ENCODE data around the gene ZSCAN22. TPM values are rescaled to one million over a fixed set of nuclear protein-coding genes. Genes with fewer than 3 reads are reported as not detected.

ZSCAN22 gene
- 3.2 TPM for total RNA-seq (ENCODE audit: unreplicated experiment)
- long read RNA-seq, partial matches to known transcripts: 1 of 3 reads
- long read RNA-seq, other reads (novel, unspliced or antisense): 2 of 3 reads

GRCh38 chr19:58326914-58327726 lies at the start of gene ZSCAN22:
Gene ZSCAN22 (plus strand): TSS chr19:58326994. CDS start chr19:58334803, 7,809 bp downstream.
- H3K27ac Mint-ChIP-seq (ENCODE audit: unreplicated experiment): no peak within 1 kb of the TSS

GRCh38 chr19:58277197-58277596 lies 49.6 kb upstream of the ZSCAN22 start:
- no peak for TF ChIP-seq CTCF (IDR thresholded peaks at IDR 0.05; ENCODE audit: unreplicated experiment)
- H3K4me3 Mint-ChIP-seq (ENCODE audit: unreplicated experiment): peak overlapping the region; percentile 76
- peaks cover 11% of the 10 kb centered on the region for H3K27me3 Mint-ChIP-seq (ENCODE audit: unreplicated experiment)
- peaks cover 26% of the 10 kb centered on the region for H3K36me3 Mint-ChIP-seq (ENCODE audit: low read depth, unreplicated experiment)
- no peak for DNase-seq (ENCODE audit: low spot score)
- H3K9me3 Mint-ChIP-seq (ENCODE audit: unreplicated experiment): no peaks in the 10 kb centered on the region
- peaks cover 14% of the 10 kb centered on the region for H3K4me1 Mint-ChIP-seq (ENCODE audit: unreplicated experiment)
- H3K27ac Mint-ChIP-seq (ENCODE audit: unreplicated experiment): peak overlapping the region; percentile 36

More at GRCh38 chr19:58326914-58327726, at the start of gene ZSCAN22:
- H3K4me1 Mint-ChIP-seq (ENCODE audit: unreplicated experiment): peaks cover 7% of the 10 kb centered on the region
- H3K9me3 Mint-ChIP-seq (ENCODE audit: unreplicated experiment): no peaks in the 10 kb centered on the region
- DNase-seq (ENCODE audit: low spot score): peak; percentile 90
- no peak for TF ChIP-seq CTCF (IDR thresholded peaks at IDR 0.05; ENCODE audit: unreplicated experiment)
- H3K27me3 Mint-ChIP-seq (ENCODE audit: unreplicated experiment): peaks cover 5% of the 10 kb centered on the region
- H3K36me3 Mint-ChIP-seq (ENCODE audit: low read depth, unreplicated experiment): peaks cover 14% of the 10 kb centered on the region
- H3K4me3 Mint-ChIP-seq (ENCODE audit: unreplicated experiment): no peak within 1 kb of the TSS

GRCh38 chr19:58277748-58278540 lies 48.9 kb upstream of the ZSCAN22 start:
- peaks cover 14% of the 10 kb centered on the region for H3K4me1 Mint-ChIP-seq (ENCODE audit: unreplicated experiment)
- H3K27ac Mint-ChIP-seq (ENCODE audit: unreplicated experiment): peak overlapping the region; percentile 85
- H3K9me3 Mint-ChIP-seq (ENCODE audit: unreplicated experiment): no peaks in the 10 kb centered on the region
- TF ChIP-seq CTCF (IDR thresholded peaks at IDR 0.05; ENCODE audit: unreplicated experiment): no peak
- peak overlapping the region; percentile 97 for H3K4me3 Mint-ChIP-seq (ENCODE audit: unreplicated experiment)
- H3K36me3 Mint-ChIP-seq (ENCODE audit: low read depth, unreplicated experiment): peaks cover 23% of the 10 kb centered on the region
- DNase-seq (ENCODE audit: low spot score): no peak
- peaks cover 11% of the 10 kb centered on the region for H3K27me3 Mint-ChIP-seq (ENCODE audit: unreplicated experiment)

- peak; percentile 97 for DNase-seq (ENCODE audit: low spot score)
- H3K27ac Mint-ChIP-seq (ENCODE audit: unreplicated experiment): peak within 1 kb of the TSS; percentile 85
- H3K4me3 Mint-ChIP-seq (ENCODE audit: unreplicated experiment): peak within 1 kb of the TSS; percentile 97
- peaks cover 11% of the 10 kb centered on the region for H3K27me3 Mint-ChIP-seq (ENCODE audit: unreplicated experiment)
- TF ChIP-seq CTCF (IDR thresholded peaks at IDR 0.05; ENCODE audit: unreplicated experiment): no peak
- peaks cover 14% of the 10 kb centered on the region for H3K4me1 Mint-ChIP-seq (ENCODE audit: unreplicated experiment)
- H3K36me3 Mint-ChIP-seq (ENCODE audit: low read depth, unreplicated experiment): peaks cover 23% of the 10 kb centered on the region
- no peaks in the 10 kb centered on the region for H3K9me3 Mint-ChIP-seq (ENCODE audit: unreplicated experiment)
These were observed 48.2 kb upstream of the ZSCAN22 start, which contains the start of gene ZNF8 for GRCh38 chr19:58278541-58279041. Gene ZNF8 (plus strand): TSS chr19:58278955. CDS start chr19:58279082, 127 bp downstream.
